GOT3 (cell line): Measurements from ENCODE around the gene GULP1.
"Not testable (repeated sequence)": the region's sequence is repeated elsewhere in the genome, so short reads cannot be mapped to it uniquely, and the experiment has no call there.

Experiments used
- DNase-seq: peaks from one replicate; lab custom pipeline; 2025; ENCODE audit warnings: mixed read lengths; lab: John Stamatoyannopoulos, UW

The GULP1 gene

GRCh38 chr2:188292348-188293239, 920 bp downstream of the GULP1 start:
- peak; percentile 65 for DNase-seq

- no peak for DNase-seq
Measured at GRCh38 chr2:188293601-188294351, 2.1 kb downstream of the GULP1 start.

- no peak for DNase-seq
Measured at GRCh38 chr2:188294352-188294926, 2.8 kb downstream of the GULP1 start.

GRCh38 chr2:188295067-188295685, 3.5 kb downstream of the GULP1 start:
- no peak for DNase-seq

- no peak for DNase-seq
Measured at GRCh38 chr2:188297978-188298377, 6.3 kb downstream of the GULP1 start.

GRCh38 chr2:188298937-188299371, 7.3 kb downstream of the GULP1 start:
- not testable (repeated sequence) for DNase-seq

- DNase-seq = no peak
Measured at GRCh38 chr2:188303363-188304031, 11.8 kb downstream of the GULP1 start.

- DNase-seq = no peak
Measured at GRCh38 chr2:188305271-188305670, 13.6 kb downstream of the GULP1 start.

GRCh38 chr2:188306271-188306670, 14.6 kb downstream of the GULP1 start:
- no peak for DNase-seq

- no peak for DNase-seq
Measured at GRCh38 chr2:188307850-188308283, 16.2 kb downstream of the GULP1 start.

- DNase-seq = no peak
Measured at GRCh38 chr2:188308483-188308882, 16.8 kb downstream of the GULP1 start.

GRCh38 chr2:188309364-188309763, 17.7 kb downstream of the GULP1 start:
- no peak for DNase-seq

GRCh38 chr2:188314314-188315054, 22.8 kb downstream of the GULP1 start:
- DNase-seq = no peak

GRCh38 chr2:188315750-188316149, 24.1 kb downstream of the GULP1 start:
- DNase-seq = no peak

- no peak for DNase-seq
Measured at GRCh38 chr2:188316342-188316741, 24.7 kb downstream of the GULP1 start.

GRCh38 chr2:188316791-188317423, 25.2 kb downstream of the GULP1 start:
- no peak for DNase-seq

GRCh38 chr2:188318161-188318749, 26.6 kb downstream of the GULP1 start:
- no peak for DNase-seq

- DNase-seq = no peak
Measured at GRCh38 chr2:188319838-188320237, 28.2 kb downstream of the GULP1 start.

GRCh38 chr2:188320861-188321260, 29.2 kb downstream of the GULP1 start:
- no peak for DNase-seq
